Adrenal gland (tissue), 5 donors: Measurements from ENCODE around the gene TPM2.

Experiments
- CTCF ChIP-seq, 6 experiments: fragments of 450-650 bp in 4 of 6; fragments of 200-600 bp in 2 of 6; sonication (generic) in 1 of 6; IDR thresholded peaks; 1 replicate in 5 of 6; 2 replicates in 1 of 6; pipeline versions ENCODE4 v1.5.1 to v1.8.0; 2016 to 2021; ENCODE audit warnings: antibody characterized with exemption in 6 of 6, mild to moderate bottlenecking in 2 of 6, moderate library complexity in 1 of 6
- POLR2A ChIP-seq, 2 donors: fragments of 450-650 bp; IDR thresholded peaks; one replicate each; pipeline ENCODE4 v1.6.1; 2017; ENCODE audit warnings: antibody characterized with exemption in 2 of 2, mild to moderate bottlenecking in 2 of 2, moderate library complexity in 1 of 2
- donor health status: DM: no; HTN: no; CAD: no.

DNA sequence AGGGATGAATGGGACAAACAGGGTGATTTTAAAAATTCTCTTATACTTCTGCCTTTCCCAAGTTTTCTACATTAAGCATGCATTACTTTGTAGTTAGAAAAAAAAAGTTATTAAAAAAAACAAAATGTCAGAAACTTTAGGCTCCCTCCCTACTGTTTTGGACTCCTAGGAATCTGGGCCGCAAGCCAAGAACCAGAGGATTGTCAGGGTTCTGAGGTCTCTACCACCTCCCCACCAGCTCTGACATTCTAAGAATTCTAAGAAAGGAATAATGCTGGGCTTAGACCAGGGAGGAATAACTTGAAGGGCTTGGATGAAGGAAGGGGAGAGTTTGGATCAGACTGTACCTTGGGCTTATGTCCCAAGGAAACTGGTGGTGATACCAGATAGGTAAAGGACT lies 23.7 kb downstream of the TPM2 start:
- TF ChIP-seq POLR2A (IDR thresholded peaks at IDR 0.05): no peak
- TF ChIP-seq CTCF (IDR thresholded peaks at IDR 0.05): no peak
